ENCODE data around the gene SAMD3.

DNA sequence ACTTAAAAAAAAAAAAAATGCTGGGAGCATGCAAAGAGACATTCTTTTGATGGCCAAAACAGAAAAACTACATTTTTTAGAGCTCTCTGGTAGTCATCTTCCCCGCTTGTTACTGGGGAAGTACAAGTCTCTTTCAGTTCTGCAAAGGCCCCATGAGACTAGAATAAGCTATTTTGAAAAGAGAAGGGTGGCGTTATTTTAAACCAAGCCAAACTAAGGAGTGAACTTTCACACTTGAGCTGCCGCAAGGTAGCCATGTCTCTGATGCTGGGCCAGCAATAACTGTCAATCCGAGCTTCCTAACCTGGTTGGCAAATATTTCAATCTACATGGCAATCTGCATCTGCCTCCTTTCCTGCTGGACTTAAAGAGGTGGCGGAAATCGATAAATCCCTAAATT lies 107.7 kb downstream of the SAMD3 start:
- TF ChIP-seq, protein P1, sequence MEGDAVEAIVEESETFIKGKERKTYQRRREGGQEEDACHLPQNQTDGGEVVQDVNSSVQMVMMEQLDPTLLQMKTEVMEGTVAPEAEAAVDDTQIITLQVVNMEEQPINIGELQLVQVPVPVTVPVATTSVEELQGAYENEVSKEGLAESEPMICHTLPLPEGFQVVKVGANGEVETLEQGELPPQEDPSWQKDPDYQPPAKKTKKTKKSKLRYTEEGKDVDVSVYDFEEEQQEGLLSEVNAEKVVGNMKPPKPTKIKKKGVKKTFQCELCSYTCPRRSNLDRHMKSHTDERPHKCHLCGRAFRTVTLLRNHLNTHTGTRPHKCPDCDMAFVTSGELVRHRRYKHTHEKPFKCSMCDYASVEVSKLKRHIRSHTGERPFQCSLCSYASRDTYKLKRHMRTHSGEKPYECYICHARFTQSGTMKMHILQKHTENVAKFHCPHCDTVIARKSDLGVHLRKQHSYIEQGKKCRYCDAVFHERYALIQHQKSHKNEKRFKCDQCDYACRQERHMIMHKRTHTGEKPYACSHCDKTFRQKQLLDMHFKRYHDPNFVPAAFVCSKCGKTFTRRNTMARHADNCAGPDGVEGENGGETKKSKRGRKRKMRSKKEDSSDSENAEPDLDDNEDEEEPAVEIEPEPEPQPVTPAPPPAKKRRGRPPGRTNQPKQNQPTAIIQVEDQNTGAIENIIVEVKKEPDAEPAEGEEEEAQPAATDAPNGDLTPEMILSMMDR (conservative IDR thresholded peaks at IDR 0.05): no peak
- TF ChIP-seq EZH2 (IDR thresholded peaks at IDR 0.05; ENCODE audit: low read depth): no peak
